ENCODE data around the gene ZNF345.

Gene ZNF345

GRCh38 chr19:36916991-36917390, 66.3 kb downstream of the ZNF345 start:
- DNase-seq (ENCODE audit: extremely low read depth in 1 of 2, low read depth in 1 of 2): no peak

GRCh38 chr19:36918090-36918489, 67.4 kb downstream of the ZNF345 start:
- DNase-seq (ENCODE audit: extremely low read depth in 1 of 2, low read depth in 1 of 2): no peak

Data from activated CD8-positive, alpha-beta memory T cell treated with anti-CD3 and anti-CD28 coated beads for 1 hour (primary cell).